ENCODE results near the gene PNKP.

Gene PNKP

DNA sequence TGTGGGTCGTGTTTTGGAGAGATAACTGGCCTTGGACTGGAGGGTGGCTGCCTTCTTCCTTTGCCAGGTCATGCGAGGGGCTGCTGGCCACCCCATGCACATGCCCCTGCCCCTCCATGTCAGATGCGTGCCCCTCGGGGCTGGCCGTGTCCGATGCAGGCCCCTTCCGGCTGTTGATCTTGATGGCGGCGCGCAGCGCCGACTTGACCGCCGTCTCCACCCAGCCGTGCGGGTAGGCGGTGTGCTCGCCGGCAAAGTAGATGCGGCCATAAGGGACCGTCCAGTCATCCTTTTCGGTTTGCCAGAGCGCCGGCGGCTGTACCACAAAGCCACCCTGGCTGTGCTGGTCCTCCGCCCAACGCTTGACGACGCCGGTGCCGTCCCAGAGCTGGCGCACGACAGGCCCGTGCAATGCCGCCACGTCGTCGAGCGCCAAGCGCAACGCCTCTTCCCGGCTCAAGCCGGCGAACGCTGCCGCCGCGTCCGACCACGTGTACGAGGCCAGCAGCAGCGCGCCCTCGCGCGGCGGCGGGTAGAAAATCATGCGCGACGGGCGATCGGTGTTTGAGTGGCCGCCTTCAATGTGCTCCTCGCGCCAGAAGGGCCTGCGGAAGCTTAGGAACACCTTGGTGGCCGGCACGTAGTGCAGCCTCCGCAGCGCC lies 22.4 kb upstream of the PNKP start:
- peak; percentile 90 for DNase-seq

DNA sequence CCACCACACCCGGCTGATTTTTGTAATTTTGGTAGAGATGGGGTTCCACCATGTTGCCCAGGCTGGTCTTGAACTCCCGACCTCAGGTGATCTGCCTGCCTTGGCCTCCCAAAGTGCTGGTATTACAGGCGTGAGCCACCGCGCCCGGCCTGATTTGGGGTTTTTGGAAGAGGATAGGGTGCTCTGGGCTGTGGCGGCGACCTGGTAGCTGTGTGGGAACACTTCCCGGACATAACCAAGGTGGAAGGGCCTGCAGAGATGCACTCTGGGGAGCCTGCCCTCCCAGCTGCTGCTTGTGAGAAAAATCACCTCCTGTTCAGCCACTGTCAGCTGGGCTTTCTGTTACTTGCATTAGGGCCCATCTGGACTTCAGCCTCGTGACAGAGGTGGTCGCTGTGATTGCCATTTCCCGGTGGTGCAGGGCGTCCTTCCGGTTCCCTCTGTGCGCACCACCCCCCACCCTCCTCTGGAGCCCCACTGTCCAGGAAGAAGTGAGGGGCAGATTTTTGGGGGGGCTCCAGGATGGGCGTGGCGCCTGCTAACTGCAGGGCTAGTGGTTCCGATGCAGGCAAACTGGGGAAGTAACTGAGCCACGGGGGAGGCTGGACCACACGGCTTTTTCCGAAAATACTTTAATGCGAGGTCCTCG lies 21.8 kb upstream of the PNKP start:
- no peak for DNase-seq

DNA sequence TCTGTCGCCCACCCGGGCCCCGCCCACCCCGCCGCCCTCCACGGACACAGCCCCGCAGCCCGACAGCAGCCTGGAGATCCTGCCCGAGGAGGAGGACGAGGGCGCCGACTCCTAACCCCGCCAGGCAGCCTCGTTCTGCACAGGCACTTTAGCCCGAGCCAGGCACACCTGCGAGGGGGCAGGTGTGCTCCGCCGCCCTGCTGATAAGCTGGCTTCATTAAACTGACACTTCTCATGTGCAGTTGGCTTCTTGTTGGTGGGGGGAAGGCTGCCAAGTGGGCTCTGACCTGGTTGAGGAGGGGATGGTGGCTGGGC lies 21.1 kb upstream of the PNKP start:
- no peak for DNase-seq

DNA sequence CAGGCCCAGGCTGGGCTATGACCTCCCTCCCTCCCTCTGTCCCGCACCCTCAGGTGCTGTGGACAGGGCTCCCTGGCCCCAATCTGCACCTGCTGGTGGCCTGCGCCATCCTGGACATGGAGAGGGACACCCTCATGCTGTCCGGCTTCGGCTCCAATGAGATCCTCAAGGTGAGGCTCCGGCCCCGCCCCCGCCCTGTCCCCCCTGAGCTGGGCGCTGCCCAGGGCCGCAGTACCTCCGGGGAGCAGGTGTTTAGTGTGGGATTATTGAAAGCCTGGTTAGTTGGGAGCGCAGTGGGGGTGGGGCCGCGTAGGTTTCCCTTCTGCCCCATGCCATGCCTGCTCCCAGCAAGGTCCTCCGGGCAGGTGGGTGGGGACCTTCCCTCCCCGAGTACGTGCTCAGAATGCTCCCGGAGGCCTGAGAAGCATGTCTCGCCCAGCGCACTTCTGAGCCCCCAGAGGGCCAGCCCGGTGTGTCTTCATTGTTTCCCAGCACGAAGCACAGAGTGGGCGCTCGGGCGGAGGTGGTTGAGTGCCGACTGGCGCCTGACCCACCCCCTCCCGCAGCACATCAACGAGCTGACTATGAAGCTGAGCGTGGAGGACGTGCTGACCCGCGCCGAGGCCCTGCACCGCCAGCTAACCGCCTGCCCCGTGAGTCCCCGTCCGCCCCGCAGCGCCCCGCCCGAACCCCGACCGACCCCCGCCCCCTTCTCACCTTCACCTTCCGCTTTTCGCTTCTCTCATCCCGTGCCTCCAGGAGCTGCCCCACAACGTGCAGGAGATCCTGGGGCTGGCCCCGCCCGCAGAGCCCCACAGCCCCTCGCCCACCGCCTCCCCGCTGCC lies 20.5 kb upstream of the PNKP start:
- no peak for DNase-seq

DNA sequence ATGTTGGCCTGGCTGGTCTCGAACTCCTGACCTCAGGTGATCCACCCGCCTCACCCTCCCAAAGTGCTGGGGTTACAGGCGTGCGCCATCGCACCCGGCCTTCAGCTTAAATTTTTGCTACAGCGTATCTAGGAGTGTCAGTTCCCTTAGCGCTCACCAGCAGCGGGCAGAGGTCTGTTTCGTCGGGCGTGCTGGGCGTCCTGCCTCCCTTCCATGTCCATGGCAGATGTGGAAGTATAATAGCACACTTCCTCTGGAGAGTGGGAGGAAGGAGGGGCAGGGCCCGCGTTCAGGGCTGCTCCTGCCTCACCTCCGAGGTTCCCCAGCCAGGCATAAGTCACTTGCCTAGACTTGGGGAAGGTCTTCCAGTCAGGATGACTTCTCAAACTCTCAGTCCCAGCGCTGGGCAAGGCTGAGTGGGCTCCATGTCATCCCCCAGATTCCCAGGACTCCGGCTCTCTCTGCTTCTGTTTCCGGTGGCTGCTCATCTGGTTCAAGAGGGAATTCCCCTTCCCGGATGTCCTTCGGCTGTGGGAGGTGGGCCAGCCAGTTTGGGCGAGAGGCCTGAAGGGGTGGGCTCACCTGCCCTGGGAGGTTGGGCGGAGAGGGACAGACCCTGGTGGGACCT lies 19.8 kb upstream of the PNKP start:
- no peak for DNase-seq

DNA sequence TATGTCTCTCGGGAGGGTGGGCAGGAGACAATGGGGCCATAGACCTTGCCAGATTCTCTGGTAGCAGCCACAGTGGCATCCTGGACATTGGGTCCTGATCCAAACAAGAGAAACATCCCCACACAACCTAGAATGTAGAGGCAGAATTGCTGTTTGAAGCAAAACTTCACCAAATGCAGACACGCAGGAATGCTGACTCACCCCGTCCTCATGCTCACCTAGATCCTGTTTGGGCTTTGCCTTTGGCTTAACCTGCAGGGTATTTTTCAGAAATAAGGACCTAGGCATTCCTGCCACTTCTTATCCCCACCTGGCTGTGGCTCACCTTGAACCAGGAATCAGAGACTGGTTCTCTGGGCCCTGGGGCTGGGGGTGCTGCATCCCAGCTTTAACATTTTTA lies 17.4 kb upstream of the PNKP start:
- DNase-seq: no peak

DNA sequence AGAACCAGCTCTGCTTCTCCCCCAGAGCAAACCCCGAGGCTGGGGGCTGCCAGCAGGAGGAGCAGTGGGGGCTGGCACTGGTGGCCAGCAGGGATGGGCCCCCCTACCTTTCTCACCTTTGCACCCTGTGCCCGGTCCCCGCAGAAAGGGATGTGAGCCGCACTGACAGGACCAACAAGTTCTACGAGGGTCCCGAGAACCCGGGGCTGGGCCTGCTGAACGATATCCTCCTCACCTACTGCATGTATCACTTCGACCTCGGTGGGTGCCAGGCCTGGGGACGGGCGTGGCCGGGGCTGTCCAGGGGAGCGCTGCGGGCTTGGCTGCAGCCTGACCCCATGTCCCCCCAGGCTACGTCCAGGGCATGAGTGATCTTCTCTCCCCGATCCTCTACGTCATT lies 16.7 kb upstream of the PNKP start:
- no peak for DNase-seq

DNA sequence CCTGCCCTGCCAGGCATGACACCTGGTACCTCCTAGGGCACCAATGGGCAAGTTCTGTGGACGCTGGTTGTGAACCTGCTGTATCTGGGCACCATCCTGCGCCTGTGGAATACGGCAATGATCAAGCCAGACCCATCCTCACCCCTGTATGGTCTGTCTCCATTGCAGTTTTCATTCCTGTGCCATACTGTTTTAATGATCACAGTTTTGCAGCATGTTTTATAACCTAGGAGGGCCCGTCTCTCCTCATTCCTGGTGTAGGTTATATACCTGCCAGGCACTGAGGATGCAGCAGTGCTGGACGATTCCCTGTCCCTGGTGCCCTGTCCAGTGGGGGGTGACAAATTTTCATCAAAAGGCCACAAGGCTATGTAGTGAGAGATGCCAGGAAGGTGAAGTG lies 15.7 kb upstream of the PNKP start:
- no peak for DNase-seq

DNA sequence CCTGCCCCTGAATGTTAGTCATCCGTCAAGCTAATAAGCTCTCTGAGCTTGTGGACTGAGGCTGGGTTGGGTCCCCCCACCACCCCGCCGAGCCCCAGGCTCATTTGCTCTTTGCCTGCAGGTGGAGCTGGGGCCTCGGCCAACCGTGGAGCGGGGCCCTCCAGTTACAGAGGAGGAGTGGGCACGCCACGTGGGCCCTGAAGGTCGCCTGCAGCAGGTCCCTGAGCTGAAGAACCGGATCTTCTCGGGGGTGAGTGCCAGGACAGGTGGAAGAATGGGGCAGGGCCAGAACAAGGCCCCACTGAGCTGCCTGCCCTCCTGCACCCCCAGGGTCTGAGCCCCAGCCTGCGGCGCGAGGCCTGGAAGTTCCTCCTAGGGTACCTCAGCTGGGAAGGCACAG lies 15.3 kb upstream of the PNKP start:
- no peak for DNase-seq

DNA sequence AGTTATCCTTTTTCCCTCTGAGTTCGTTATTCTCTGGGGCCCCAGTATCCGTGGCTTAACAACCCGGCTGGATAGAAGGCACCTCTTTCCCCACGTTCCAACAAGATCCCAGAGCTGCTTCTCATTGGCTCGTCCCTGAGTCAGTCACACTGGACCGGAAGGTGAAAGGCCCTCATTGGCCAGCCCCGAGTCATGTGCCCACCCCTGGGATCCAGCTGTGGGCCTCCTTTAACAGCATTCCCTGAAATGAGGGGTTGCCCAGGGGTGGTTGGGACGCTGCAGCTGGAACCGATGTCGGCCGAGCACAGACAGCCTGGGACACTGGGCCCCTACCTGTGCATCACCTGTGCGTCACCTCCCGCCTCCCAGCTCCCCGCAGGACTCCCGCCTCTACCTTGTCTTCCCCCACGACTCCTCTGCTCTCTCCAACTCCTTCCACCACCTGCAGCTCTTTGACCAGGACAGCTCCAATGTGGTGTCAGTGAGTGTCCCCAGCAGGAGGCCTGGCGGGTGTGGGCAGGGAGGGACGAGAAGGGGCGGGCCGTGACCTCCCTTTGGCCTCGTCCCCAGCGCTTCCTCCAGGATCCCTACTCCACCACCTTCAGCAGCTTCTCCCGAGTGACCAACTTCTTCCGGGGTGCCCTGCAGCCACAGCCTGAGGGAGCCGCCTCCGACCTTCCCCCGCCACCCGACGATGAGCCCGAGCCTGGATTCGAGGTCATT lies 14.5 kb upstream of the PNKP start:
- DNase-seq: no peak

DNA sequence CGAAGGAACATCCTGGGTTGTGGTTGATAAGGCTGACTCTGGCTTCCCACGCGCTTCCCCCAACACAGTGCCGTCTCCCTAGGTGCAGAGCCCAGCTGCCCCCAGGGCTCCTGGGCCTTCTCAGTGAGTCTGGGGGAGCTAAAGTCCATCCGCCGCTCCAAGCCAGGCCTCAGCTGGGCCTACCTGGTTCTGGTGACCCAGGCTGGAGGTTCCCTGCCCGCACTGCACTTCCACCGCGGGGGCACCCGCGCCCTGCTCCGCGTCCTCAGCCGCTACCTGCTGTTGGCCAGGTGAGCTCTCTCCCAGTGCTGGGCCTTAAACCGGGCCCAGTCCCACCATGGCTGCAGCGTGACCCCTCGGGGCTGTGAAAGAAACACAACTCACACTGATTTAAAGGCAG lies 13.8 kb upstream of the PNKP start:
- DNase-seq: no peak

DNA sequence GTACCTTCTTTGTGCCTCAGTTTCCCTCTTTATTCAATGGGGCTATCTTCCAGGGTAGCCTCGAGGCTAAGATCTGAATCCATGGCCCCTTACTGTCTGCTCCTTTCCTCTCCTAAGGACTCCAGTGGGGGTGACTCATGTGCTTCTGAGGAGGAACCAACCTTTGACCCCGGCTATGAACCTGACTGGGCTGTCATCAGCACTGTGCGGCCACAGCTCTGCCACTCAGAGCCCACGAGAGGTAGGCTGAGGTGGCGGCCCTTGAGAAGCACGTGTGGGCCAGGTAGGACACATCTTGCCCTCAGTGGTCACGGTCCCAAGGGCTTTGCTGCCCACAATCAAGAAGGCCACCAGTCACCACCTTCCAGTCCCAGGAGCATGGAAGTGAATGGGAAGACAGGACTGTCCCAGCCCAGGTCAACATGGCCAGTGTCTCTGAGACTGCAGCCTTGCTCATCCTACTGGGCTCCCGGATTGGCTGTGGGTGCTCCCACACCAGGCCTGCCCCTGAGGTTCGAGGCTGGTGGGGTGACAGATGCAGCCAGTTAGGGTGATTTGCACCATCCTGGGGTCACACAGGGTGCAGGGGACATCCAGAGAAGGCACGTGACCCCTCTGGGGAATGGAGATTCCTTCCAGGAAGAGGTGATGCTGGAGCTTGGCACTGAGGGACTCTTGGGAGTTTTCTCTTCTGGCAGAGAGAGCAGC lies 12.9 kb upstream of the PNKP start:
- DNase-seq: no peak

DNA sequence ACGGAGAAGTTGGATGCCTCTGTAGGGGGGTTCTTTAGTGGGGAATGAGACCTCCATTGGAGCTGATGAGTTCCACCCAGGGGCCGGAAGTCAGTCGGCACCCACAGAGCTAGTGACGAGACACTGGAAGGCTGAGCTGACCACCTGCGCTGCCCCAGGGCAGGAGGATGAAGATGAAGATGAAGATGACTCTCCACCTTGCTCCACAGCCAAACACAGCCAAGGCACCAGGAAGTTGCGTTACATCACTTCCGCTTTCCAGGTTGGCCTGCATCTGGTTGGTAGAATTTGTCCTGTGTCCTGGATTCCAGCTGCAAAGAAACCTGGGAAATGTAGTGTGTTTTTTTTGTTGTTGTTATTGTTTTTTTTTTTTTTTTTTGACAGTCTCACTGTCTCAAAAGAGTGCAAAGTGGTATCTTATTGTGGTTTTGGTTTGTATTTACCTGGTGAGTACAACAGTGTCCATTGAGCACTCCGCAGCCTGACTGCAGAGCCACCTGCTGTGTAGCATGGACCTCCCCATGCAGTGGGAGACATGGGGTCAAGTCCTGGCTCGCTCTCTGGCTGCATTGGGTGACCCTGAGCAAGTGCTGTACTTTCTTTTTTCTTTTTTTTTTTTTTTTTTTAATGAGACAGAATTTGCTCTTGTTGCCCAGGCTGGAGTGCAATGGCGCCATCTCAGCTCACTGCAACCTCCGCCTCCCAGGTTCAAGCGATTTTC lies 12.0 kb upstream of the PNKP start:
- DNase-seq: no peak

DNA sequence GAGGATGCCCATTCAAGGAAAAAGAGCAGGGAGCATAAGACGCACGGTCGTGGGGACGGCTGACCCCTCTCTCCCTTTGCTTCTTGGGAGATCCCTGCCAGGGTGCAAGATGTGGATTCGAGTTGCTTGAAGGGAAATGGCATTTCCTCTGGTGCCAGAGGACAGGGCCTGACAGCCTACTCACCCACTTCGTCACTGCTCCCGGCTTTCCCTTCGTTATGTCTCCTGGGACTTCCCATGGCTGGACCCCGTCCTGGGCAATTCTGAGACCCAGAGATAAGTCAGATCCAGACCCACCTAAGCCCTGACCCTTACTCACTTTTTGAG lies 11.3 kb upstream of the PNKP start:
- no peak for DNase-seq

DNA sequence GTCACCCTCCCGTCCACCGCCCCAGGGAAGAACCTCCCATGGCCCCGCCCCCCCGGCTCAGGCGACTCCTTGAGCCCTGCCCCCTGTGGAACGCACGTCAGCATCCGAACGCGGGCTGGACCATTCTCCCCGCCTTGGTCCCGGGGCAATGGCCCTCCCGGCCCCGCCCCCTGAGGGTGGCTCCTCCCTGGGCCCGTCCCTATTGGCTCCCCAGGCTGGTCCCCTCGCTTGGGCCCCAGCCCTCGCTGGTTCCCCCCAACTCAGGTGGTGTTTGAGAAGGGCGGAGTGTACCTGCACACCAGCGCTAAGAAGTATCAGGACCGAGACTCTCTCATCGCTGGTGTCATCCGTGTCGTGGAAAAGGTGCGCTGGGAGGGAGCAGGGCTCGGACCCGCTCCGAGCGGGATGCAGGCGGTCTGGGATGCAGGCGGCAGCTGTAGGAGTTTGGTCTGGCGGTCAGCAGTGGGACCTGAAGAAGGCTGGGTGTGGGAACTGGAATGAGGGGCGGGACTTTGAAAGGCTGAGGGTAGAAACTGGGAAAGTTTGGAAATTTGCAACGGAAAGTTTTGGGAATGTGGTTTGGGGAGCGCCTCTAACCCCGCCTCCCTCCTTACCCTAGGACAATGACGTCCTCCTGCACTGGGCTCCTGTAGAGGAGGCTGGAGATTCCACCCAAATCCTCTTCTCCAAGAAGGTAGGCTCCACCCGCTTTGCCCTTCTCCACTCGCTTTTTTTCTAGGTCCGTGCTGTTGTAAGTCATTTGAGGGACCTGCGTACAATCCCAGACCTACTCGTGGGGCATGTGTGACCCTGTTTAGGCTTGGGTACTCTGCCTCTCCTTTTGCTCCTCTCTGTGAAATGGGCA lies 10.7 kb upstream of the PNKP start:
- peak; percentile 99 for DNase-seq

DNA sequence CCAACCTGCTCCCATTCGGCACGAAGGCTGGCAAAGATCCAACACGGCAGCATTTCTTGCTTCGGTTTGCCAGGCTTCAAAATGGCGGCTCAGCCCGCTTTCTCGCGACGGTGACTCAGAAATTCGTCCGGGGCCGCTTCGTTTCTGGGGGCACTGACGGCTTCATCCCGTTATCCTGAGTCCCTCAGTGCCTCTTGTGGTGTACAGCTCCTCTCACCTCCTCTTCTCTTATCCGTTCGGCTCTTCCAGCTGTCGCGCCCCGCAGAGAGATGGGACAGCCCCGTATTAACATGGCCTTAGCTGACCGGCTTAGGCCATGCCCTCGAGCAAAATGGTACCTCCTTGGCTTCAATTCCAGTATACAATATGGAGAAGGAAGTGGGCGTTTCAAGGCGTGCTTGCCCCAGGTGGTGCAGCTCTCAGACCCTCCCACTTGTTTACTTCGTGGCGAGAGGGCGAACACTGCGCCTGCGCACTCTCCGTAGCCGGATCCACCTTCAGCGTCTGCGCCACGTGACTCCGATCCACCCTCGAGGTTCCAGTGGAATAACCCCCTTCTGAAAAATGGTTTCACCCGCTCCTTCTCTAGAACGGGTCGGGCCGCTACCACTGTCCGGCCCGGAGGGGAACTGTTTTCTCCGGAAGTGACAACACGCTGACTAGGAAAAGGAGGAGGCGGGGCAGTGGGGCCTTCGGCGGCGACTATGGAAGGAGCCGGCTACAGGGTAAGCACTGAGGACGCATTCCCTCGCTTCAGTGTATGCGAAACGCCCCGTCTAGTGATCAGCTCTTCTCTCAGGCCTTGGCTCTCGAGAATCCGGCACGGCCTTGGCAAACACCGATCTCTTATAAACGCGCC lies 9.9 kb upstream of the PNKP start, which contains the start of the genes AKT1S1 and TBC1D17:
Gene AKT1S1 (minus strand): TSS at position 336 of the 859 bp plus-strand sequence. CDS start 4,060 bp downstream, outside the sequence.
Gene TBC1D17 (plus strand): TSS at position 683 of the 859 bp plus-strand sequence. CDS start 22 bp downstream, at position 705.
- peak; percentile 100 for DNase-seq

DNA sequence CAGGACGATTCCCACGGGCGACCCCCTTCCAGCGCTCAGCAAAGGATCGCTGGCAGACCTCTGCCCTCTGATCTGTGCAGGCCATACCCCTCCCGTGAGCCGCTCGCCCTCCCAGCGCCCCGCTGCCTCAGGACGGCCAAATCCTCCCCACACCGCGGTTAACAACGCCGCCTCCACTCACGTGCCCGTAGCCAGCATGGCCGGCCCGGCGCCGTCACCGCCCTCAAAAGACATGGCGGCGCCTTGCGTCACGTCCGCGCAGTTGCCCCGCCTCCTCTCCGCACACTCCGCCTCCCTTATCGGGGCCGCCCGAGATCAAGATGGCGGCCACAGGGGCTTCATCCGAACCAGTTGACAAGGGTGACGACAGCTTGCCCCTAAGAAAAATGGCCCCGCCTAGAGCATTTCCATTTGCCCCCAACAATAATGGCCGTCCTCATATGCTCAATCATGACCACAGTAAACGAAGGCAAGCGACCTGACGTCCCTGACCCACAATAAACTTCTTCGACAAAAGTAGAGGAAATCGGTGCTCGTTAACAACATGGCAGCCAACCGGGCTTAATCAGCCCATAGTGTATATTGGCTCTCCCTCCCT lies 9.1 kb upstream of the PNKP start:
- DNase-seq: peak; percentile 99

DNA sequence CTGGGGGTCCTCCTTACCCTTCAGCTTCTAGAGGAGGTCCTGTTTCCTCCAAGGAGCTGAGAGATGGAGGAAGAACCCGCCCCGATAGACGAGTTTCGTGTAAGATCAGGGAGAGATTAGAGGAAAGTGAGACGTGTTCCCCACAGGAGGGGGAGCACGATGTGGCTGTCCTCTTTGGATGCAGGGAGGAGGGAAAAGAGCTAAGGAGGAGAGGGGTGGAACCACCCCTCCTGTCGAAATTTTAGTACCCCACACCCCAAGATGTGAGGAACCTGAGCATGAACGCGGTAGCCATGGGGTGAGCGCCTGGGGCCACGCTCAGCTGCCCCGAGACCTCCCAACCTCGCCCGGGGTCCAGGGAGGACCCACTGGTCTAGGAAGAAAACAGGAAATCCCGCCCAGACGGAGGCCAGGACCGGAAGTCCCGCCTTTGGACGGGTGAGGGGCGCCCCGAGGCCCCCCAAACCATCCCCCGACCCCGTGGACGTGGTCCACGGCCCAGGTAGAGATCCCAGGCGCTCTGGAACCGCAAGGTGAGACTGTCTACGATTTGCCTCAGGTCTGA lies 8.6 kb upstream of the PNKP start:
- no peak for DNase-seq

DNA sequence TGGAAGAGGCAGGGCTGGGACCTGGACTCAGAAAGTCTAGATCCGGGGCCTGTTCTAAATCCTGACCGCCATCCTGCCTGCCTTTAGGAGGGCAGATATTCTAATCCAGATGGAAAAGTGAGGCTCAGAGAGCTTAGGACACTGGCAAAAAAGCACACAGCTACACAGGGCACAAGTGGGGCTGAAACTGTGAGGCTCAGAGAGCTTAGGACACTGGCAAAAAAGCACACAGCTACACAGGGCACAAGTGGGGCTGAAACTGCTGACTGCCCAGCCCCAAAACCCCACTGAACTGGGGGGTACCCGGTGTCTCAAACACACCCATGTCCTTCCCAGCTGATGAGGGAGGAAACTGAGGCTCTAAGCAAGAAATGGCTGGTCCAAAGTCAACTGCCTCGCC lies 7.8 kb upstream of the PNKP start:
- no peak for DNase-seq
